CD4-positive, alpha-beta T cell (primary cell): ENCODE measurements around the gene SMPX. TPM values are rescaled to one million over a fixed set of nuclear protein-coding genes. Genes with fewer than 3 reads are reported as not detected.

Experiments
- ATAC-seq: fragments of 200-7000 bp; cut with Tn5 transposase; one replicate; pipeline ENCODE4 v1.10.0; 2022; ENCODE audit warnings: mild to moderate bottlenecking; ENCODE audit not compliant: poor library complexity
- CTCF ChIA-PET: fragments of 350-600 bp; sonication (Branson Sonifier 250); formaldehyde crosslinking; loops from one replicate; lab custom pipeline; 2021; ENCODE audit warnings: antibody characterized with exemption, inconsistent platforms; lab: Charles Lee
- POLR2A ChIA-PET: fragments of 350-600 bp; sonication (Branson Sonifier 250); formaldehyde crosslinking; loops from one replicate; lab custom pipeline; 2021; ENCODE audit warnings: antibody characterized with exemption, inconsistent platforms; lab: Charles Lee
- DNase-seq, 14 experiments: peaks; one replicate each; pipeline ENCODE4 v3.0.0-alpha.2; 2013 to 2020; ENCODE audit warnings: mixed read lengths in 2 of 14
- H3K27ac ChIP-seq, 2 donors: one replicate each; pipeline versions ENCODE4 v1.5.1 to v1.7.0; 2013; ENCODE audit warnings: low read length in 2 of 2, low read depth in 1 of 2, mild to moderate bottlenecking in 1 of 2
- H3K27me3 ChIP-seq, 2 experiments: 1 replicate in 1 of 2; 2 replicates in 1 of 2; pipeline versions ENCODE4 v1.6.1 to v1.7.0; 2013; ENCODE audit warnings: low read length in 2 of 2, control low read depth in 1 of 2, mild to moderate bottlenecking in 1 of 2, moderate library complexity in 1 of 2; ENCODE audit not compliant: insufficient read depth in 2 of 2, control insufficient read depth in 1 of 2
- H3K36me3 ChIP-seq: one replicate; pipeline ENCODE4 v1.6.1; 2013; ENCODE audit warnings: low read length, control low read depth; ENCODE audit not compliant: insufficient read depth
- H3K4me1 ChIP-seq: one replicate; pipeline ENCODE4 v1.6.1; 2013; ENCODE audit warnings: low read length, control low read depth; ENCODE audit not compliant: insufficient read depth
- H3K4me3 ChIP-seq: one replicate; pipeline ENCODE4 v1.5.1; 2013; ENCODE audit warnings: mild to moderate bottlenecking, low read length, moderate library complexity
- H3K9me3 ChIP-seq, 2 experiments: 1 replicate in 1 of 2; 2 replicates in 1 of 2; pipeline versions ENCODE4 v1.6.1 to v1.7.0; 2013; ENCODE audit warnings: low read length in 2 of 2, mild to moderate bottlenecking in 2 of 2, control low read depth in 1 of 2, moderate library complexity in 1 of 2; ENCODE audit not compliant: control insufficient read depth in 1 of 2, insufficient read depth in 1 of 2
- H3K27ac Mint-ChIP-seq: one replicate; pipeline ENCODE4 v1.8.0; 2020; ENCODE audit warnings: mixed read lengths
- H3K27me3 Mint-ChIP-seq: one replicate; pipeline ENCODE4 v1.8.0; 2021; ENCODE audit warnings: mixed read lengths
- H3K36me3 Mint-ChIP-seq: one replicate; pipeline ENCODE4 v1.8.0; 2021; ENCODE audit warnings: low read depth, mixed read lengths
- H3K4me1 Mint-ChIP-seq: one replicate; pipeline ENCODE4 v1.8.0; 2021; ENCODE audit warnings: low read depth, mixed read lengths
- H3K4me3 Mint-ChIP-seq: one replicate; pipeline ENCODE4 v1.8.0; 2020; ENCODE audit warnings: mild to moderate bottlenecking, mixed read lengths
- H3K9me3 Mint-ChIP-seq: one replicate; pipeline ENCODE4 v1.8.0; 2020; ENCODE audit warnings: mixed read lengths
- CTCF ChIP-seq: fragments of 200-600 bp; IDR thresholded peaks from one replicate; pipeline ENCODE4 v1.8.0; 2022; ENCODE audit warnings: antibody characterized with exemption, mild to moderate bottlenecking
- intact Hi-C, 2 experiments: fragments of 100-400 bp; cut with DNase I in 1 of 2; cut with micrococcal nuclease in 1 of 2; formaldehyde crosslinking; loops; one replicate each; pipeline versions ENCODE4 v1.15.1 to v1.9.0; 2023 to 2025; cut with DNase I, micrococcal nuclease
- total RNA-seq, 174 experiments: library from RNA in 2 of 174; stranded (reverse) in 2 of 174; gene quantifications; one replicate each; pipeline ENCODE4 v1.2.3 and lab custom pipeline; 2021 to 2026

Gene SMPX
- total RNA-seq, 2 experiments from 2014 or later: not detected

GRCh38 chrX:21744721-21745120, 13.2 kb downstream of the SMPX start:
- no peak overlapping the region for H3K27ac ChIP-seq
- TF ChIP-seq CTCF: no peak
- H3K9me3 Mint-ChIP-seq: no peaks in the 10 kb centered on the region
- DNase-seq: no peak
- CTCF ChIA-PET: interaction anchor here (1.0 kb wide), 1 partner anchor 1215 kb away, joined by 3 read pairs; no protein-coding TSS in a partner anchor
- no peak overlapping the region for H3K4me3 Mint-ChIP-seq
- peaks cover 7% of the 10 kb centered on the region for H3K27me3 Mint-ChIP-seq
- no peak overlapping the region for H3K27ac Mint-ChIP-seq
- H3K9me3 ChIP-seq: no peaks in the 10 kb centered on the region
- H3K4me1 ChIP-seq: no peaks in the 10 kb centered on the region
- H3K36me3 ChIP-seq: no peaks in the 10 kb centered on the region
- H3K4me1 Mint-ChIP-seq: no peaks in the 10 kb centered on the region
- ATAC-seq: no peak
- no peak overlapping the region for H3K4me3 ChIP-seq
- H3K27me3 ChIP-seq: peaks cover 0 to 4% of the 10 kb centered on the region in 2 experiments
- POLR2A ChIA-PET: no interaction called here
- H3K36me3 Mint-ChIP-seq: no peaks in the 10 kb centered on the region
- intact Hi-C loops: loop anchor here in 1 of 2 experiments (1.0 kb wide), 1 partner anchor 1217 kb away; no protein-coding TSS in a partner anchor

GRCh38 chrX:21744060-21744459, 13.9 kb downstream of the SMPX start:
- H3K4me1 Mint-ChIP-seq: no peaks in the 10 kb centered on the region
- no peak for TF ChIP-seq CTCF
- Histone ChIP-seq H3K9me3 (no peaks in the 10 kb centered on the region), H3K27ac (no peak overlapping the region), H3K27me3 (peaks cover 0 to 4% of the 10 kb centered on the region in 2 experiments), H3K4me3 (no peak overlapping the region), H3K4me1 (no peaks in the 10 kb centered on the region), H3K36me3 (no peaks in the 10 kb centered on the region)
- no peak overlapping the region for H3K27ac Mint-ChIP-seq
- ChIA-PET CTCF (no interaction called here), POLR2A (no interaction called here)
- peaks cover 7% of the 10 kb centered on the region for H3K27me3 Mint-ChIP-seq
- DNase-seq (no peak), ATAC-seq (no peak)
- H3K9me3 Mint-ChIP-seq: no peaks in the 10 kb centered on the region
- H3K4me3 Mint-ChIP-seq: no peak overlapping the region
- intact Hi-C loops: no loop called here
- H3K36me3 Mint-ChIP-seq: no peaks in the 10 kb centered on the region

- DNase-seq (no peak), ATAC-seq (no peak)
- intact Hi-C loops: no loop called here
- Mint-ChIP-seq H3K27me3 (no peaks in the 10 kb centered on the region), H3K36me3 (no peaks in the 10 kb centered on the region), H3K4me1 (no peaks in the 10 kb centered on the region), H3K27ac (no peak overlapping the region), H3K9me3 (no peaks in the 10 kb centered on the region), H3K4me3 (no peak overlapping the region)
- H3K27me3 ChIP-seq: no peaks in the 10 kb centered on the region
- no peaks in the 10 kb centered on the region for H3K9me3 ChIP-seq
- ChIA-PET POLR2A (no interaction called here), CTCF (no interaction called here)
- H3K27ac ChIP-seq: no peak overlapping the region
- no peak overlapping the region for H3K4me3 ChIP-seq
- TF ChIP-seq CTCF: no peak
- H3K36me3 ChIP-seq: no peaks in the 10 kb centered on the region
- no peaks in the 10 kb centered on the region for H3K4me1 ChIP-seq
Measured at GRCh38 chrX:21741869-21742701, 15.8 kb downstream of the SMPX start.
